ENCODE data around the gene INPP5A.

INPP5A gene

GRCh38 chr10:132557696-132558515, 20.3 kb downstream of the INPP5A start:
- Histone ChIP-seq H3K36me3 (ENCODE audit: control insufficient read depth in 1 of 2, insufficient read depth in 2 of 2, low read length in 2 of 2) (peaks cover 0 to 4% of the 10 kb centered on the region in 2 donors), H3K4me3 (ENCODE audit: low read depth in 1 of 2, low read length in 2 of 2) (no peak overlapping the region), H3K4me1 (ENCODE audit: control insufficient read depth in 1 of 2, insufficient read depth in 2 of 2, low read length in 2 of 2) (peaks cover 8 to 12% of the 10 kb centered on the region in 2 donors)

GRCh38 chr10:132558516-132559413, 21.2 kb downstream of the INPP5A start:
- H3K4me1 ChIP-seq (ENCODE audit: control insufficient read depth in 1 of 2, insufficient read depth in 2 of 2, low read length in 2 of 2): peaks cover 8 to 12% of the 10 kb centered on the region in 2 donors
- peaks cover 0 to 4% of the 10 kb centered on the region in 2 donors for H3K36me3 ChIP-seq (ENCODE audit: control insufficient read depth in 1 of 2, insufficient read depth in 2 of 2, low read length in 2 of 2)
- H3K27me3 ChIP-seq (ENCODE audit: control insufficient read depth in 1 of 2, insufficient read depth in 2 of 2, low read length in 2 of 2): no peaks in the 10 kb centered on the region
- no peak overlapping the region for H3K9ac ChIP-seq (ENCODE audit: low read depth in 1 of 2, low read length in 2 of 2)
- H3K9me3 ChIP-seq (ENCODE audit: control insufficient read depth in 1 of 2, low read length in 2 of 2): no peaks in the 10 kb centered on the region
- no peak overlapping the region for H3K27ac ChIP-seq (ENCODE audit: low read depth, low read length)
- no peak overlapping the region for H3K4me3 ChIP-seq (ENCODE audit: low read depth in 1 of 2, low read length in 2 of 2)

More at GRCh38 chr10:132557696-132558515, 20.3 kb downstream of the INPP5A start:
- H3K27me3 ChIP-seq (ENCODE audit: control insufficient read depth in 1 of 2, insufficient read depth in 2 of 2, low read length in 2 of 2): no peaks in the 10 kb centered on the region
- no peak overlapping the region for H3K9ac ChIP-seq (ENCODE audit: low read depth in 1 of 2, low read length in 2 of 2)
- no peak overlapping the region for H3K27ac ChIP-seq (ENCODE audit: low read depth, low read length)
- no peaks in the 10 kb centered on the region for H3K9me3 ChIP-seq (ENCODE audit: control insufficient read depth in 1 of 2, low read length in 2 of 2)

- H3K4me1 ChIP-seq (ENCODE audit: control insufficient read depth in 1 of 2, insufficient read depth in 2 of 2, low read length in 2 of 2): peaks cover 6 to 11% of the 10 kb centered on the region in 2 donors
- no peak overlapping the region for H3K9ac ChIP-seq (ENCODE audit: low read depth in 1 of 2, low read length in 2 of 2)
- H3K27ac ChIP-seq (ENCODE audit: low read depth, low read length): no peak overlapping the region
- H3K27me3 ChIP-seq (ENCODE audit: control insufficient read depth in 1 of 2, insufficient read depth in 2 of 2, low read length in 2 of 2): no peaks in the 10 kb centered on the region
- peaks cover 0 to 4% of the 10 kb centered on the region in 2 donors for H3K36me3 ChIP-seq (ENCODE audit: control insufficient read depth in 1 of 2, insufficient read depth in 2 of 2, low read length in 2 of 2)
- no peaks in the 10 kb centered on the region for H3K9me3 ChIP-seq (ENCODE audit: control insufficient read depth in 1 of 2, low read length in 2 of 2)
- H3K4me3 ChIP-seq (ENCODE audit: low read depth in 1 of 2, low read length in 2 of 2): no peak overlapping the region
These were observed 22.0 kb downstream of the INPP5A start for GRCh38 chr10:132559538-132559937.

GRCh38 chr10:132560241-132560731, 22.7 kb downstream of the INPP5A start:
- Histone ChIP-seq H3K4me3 (ENCODE audit: low read depth in 1 of 2, low read length in 2 of 2) (no peak overlapping the region), H3K9me3 (ENCODE audit: control insufficient read depth in 1 of 2, low read length in 2 of 2) (no peaks in the 10 kb centered on the region), H3K27me3 (ENCODE audit: control insufficient read depth in 1 of 2, insufficient read depth in 2 of 2, low read length in 2 of 2) (no peaks in the 10 kb centered on the region), H3K27ac (ENCODE audit: low read depth, low read length) (no peak overlapping the region), H3K9ac (ENCODE audit: low read depth in 1 of 2, low read length in 2 of 2) (no peak overlapping the region), H3K4me1 (ENCODE audit: control insufficient read depth in 1 of 2, insufficient read depth in 2 of 2, low read length in 2 of 2) (peaks cover 0 to 7% of the 10 kb centered on the region in 2 donors), H3K36me3 (ENCODE audit: control insufficient read depth in 1 of 2, insufficient read depth in 2 of 2, low read length in 2 of 2) (peaks cover 0 to 4% of the 10 kb centered on the region in 2 donors)

GRCh38 chr10:132562177-132562915, 24.8 kb downstream of the INPP5A start:
- H3K4me3 ChIP-seq (ENCODE audit: low read depth in 1 of 2, low read length in 2 of 2): no peak overlapping the region
- H3K27me3 ChIP-seq (ENCODE audit: control insufficient read depth in 1 of 2, insufficient read depth in 2 of 2, low read length in 2 of 2): no peaks in the 10 kb centered on the region
- peaks cover 0 to 7% of the 10 kb centered on the region in 2 donors for H3K4me1 ChIP-seq (ENCODE audit: control insufficient read depth in 1 of 2, insufficient read depth in 2 of 2, low read length in 2 of 2)
- no peaks in the 10 kb centered on the region for H3K9me3 ChIP-seq (ENCODE audit: control insufficient read depth in 1 of 2, low read length in 2 of 2)
- no peaks in the 10 kb centered on the region for H3K36me3 ChIP-seq (ENCODE audit: control insufficient read depth in 1 of 2, insufficient read depth in 2 of 2, low read length in 2 of 2)
- no peak overlapping the region for H3K9ac ChIP-seq (ENCODE audit: low read depth in 1 of 2, low read length in 2 of 2)
- H3K27ac ChIP-seq (ENCODE audit: low read depth, low read length): no peak overlapping the region

GRCh38 chr10:132562916-132563456, 25.4 kb downstream of the INPP5A start:
- H3K27ac ChIP-seq (ENCODE audit: low read depth, low read length): no peak overlapping the region
- peaks cover 0 to 7% of the 10 kb centered on the region in 2 donors for H3K4me1 ChIP-seq (ENCODE audit: control insufficient read depth in 1 of 2, insufficient read depth in 2 of 2, low read length in 2 of 2)
- no peak overlapping the region for H3K9ac ChIP-seq (ENCODE audit: low read depth in 1 of 2, low read length in 2 of 2)
- H3K4me3 ChIP-seq (ENCODE audit: low read depth in 1 of 2, low read length in 2 of 2): no peak overlapping the region
- H3K36me3 ChIP-seq (ENCODE audit: control insufficient read depth in 1 of 2, insufficient read depth in 2 of 2, low read length in 2 of 2): no peaks in the 10 kb centered on the region
- H3K27me3 ChIP-seq (ENCODE audit: control insufficient read depth in 1 of 2, insufficient read depth in 2 of 2, low read length in 2 of 2): no peaks in the 10 kb centered on the region
- H3K9me3 ChIP-seq (ENCODE audit: control insufficient read depth in 1 of 2, low read length in 2 of 2): no peaks in the 10 kb centered on the region

- Histone ChIP-seq H3K27ac (ENCODE audit: low read depth, low read length) (no peak overlapping the region), H3K4me1 (ENCODE audit: control insufficient read depth in 1 of 2, insufficient read depth in 2 of 2, low read length in 2 of 2) (peaks cover 0 to 7% of the 10 kb centered on the region in 2 donors), H3K36me3 (ENCODE audit: control insufficient read depth in 1 of 2, insufficient read depth in 2 of 2, low read length in 2 of 2) (no peaks in the 10 kb centered on the region), H3K27me3 (ENCODE audit: control insufficient read depth in 1 of 2, insufficient read depth in 2 of 2, low read length in 2 of 2) (no peaks in the 10 kb centered on the region), H3K4me3 (ENCODE audit: low read depth in 1 of 2, low read length in 2 of 2) (no peak overlapping the region), H3K9me3 (ENCODE audit: control insufficient read depth in 1 of 2, low read length in 2 of 2) (no peaks in the 10 kb centered on the region), H3K9ac (ENCODE audit: low read depth in 1 of 2, low read length in 2 of 2) (no peak overlapping the region)
These were observed 26.1 kb downstream of the INPP5A start for GRCh38 chr10:132563485-132564248.

GRCh38 chr10:132564249-132564605, 26.6 kb downstream of the INPP5A start:
- no peaks in the 10 kb centered on the region for H3K9me3 ChIP-seq (ENCODE audit: control insufficient read depth in 1 of 2, low read length in 2 of 2)
- no peak overlapping the region for H3K9ac ChIP-seq (ENCODE audit: low read depth in 1 of 2, low read length in 2 of 2)
- no peaks in the 10 kb centered on the region for H3K27me3 ChIP-seq (ENCODE audit: control insufficient read depth in 1 of 2, insufficient read depth in 2 of 2, low read length in 2 of 2)
- H3K36me3 ChIP-seq (ENCODE audit: control insufficient read depth in 1 of 2, insufficient read depth in 2 of 2, low read length in 2 of 2): no peaks in the 10 kb centered on the region
- no peak overlapping the region for H3K27ac ChIP-seq (ENCODE audit: low read depth, low read length)
- no peak overlapping the region for H3K4me3 ChIP-seq (ENCODE audit: low read depth in 1 of 2, low read length in 2 of 2)
- H3K4me1 ChIP-seq (ENCODE audit: control insufficient read depth in 1 of 2, insufficient read depth in 2 of 2, low read length in 2 of 2): peaks cover 0 to 7% of the 10 kb centered on the region in 2 donors

- Histone ChIP-seq H3K9me3 (ENCODE audit: control insufficient read depth in 1 of 2, low read length in 2 of 2) (no peaks in the 10 kb centered on the region), H3K4me3 (ENCODE audit: low read depth in 1 of 2, low read length in 2 of 2) (no peak overlapping the region), H3K27ac (ENCODE audit: low read depth, low read length) (no peak overlapping the region), H3K27me3 (ENCODE audit: control insufficient read depth in 1 of 2, insufficient read depth in 2 of 2, low read length in 2 of 2) (no peaks in the 10 kb centered on the region), H3K4me1 (ENCODE audit: control insufficient read depth in 1 of 2, insufficient read depth in 2 of 2, low read length in 2 of 2) (peaks cover 0 to 7% of the 10 kb centered on the region in 2 donors), H3K9ac (ENCODE audit: low read depth in 1 of 2, low read length in 2 of 2) (no peak overlapping the region), H3K36me3 (ENCODE audit: control insufficient read depth in 1 of 2, insufficient read depth in 2 of 2, low read length in 2 of 2) (no peaks in the 10 kb centered on the region)
These were observed 27.1 kb downstream of the INPP5A start for GRCh38 chr10:132564690-132565089.

Measured in duodenal mucosa (tissue), 2 donors.